OCI-LY7 (cell line): ENCODE data around the gene MFSD6. TPM values are rescaled to one million over a fixed set of nuclear protein-coding genes. Genes with fewer than 3 reads are reported as not detected.

Source experiments
- BruUV-seq: library from RNA; stranded (reverse); fragments of 400-500 nt; replicated peaks from 2 replicates; lab custom pipeline; 2021; lab: Mats Ljungman, UMichigan
- CTCF ChIA-PET: fragments of 300-600 bp; sonication (Branson Sonifier 250); formaldehyde crosslinking; loops from one replicate; lab custom pipeline; 2022; ENCODE audit warnings: antibody characterized with exemption; ENCODE audit not compliant: unreplicated experiment; lab: Charles Lee
- POLR2A ChIA-PET: fragments of 300-600 bp; sonication (Branson Sonifier 250); formaldehyde crosslinking; loops from one replicate; lab custom pipeline; 2022; ENCODE audit warnings: antibody characterized with exemption; lab: Charles Lee
- DNase-seq: peaks from one replicate; pipeline ENCODE4 v3.0.0-alpha.2; 2015; ENCODE audit warnings: low spot score
- H2AFZ ChIP-seq: fragments of 200-600 bp; sonication (generic), shearing (Covaris generic); 2 replicates; pipeline ENCODE4 v1.6.1; 2014; ENCODE audit warnings: mild to moderate bottlenecking, antibody characterized with exemption, low read length, moderate library complexity
- H3K27ac ChIP-seq: fragments of 200-600 bp; sonication (generic); 2 replicates; pipeline ENCODE4 v1.5.1; 2014; ENCODE audit warnings: mixed run types, low read depth, mild to moderate bottlenecking, moderate library complexity, low read length, inconsistent platforms; ENCODE audit not compliant: poor library complexity, severe bottlenecking
- H3K36me3 ChIP-seq: fragments of 200-600 bp; sonication (generic); 2 replicates; pipeline ENCODE4 v1.6.1; 2014; ENCODE audit warnings: mild to moderate bottlenecking, antibody characterized with exemption, low read length, moderate library complexity, mixed read lengths; ENCODE audit not compliant: insufficient read depth
- H3K4me1 ChIP-seq: fragments of 200-600 bp; sonication (generic); 2 replicates; pipeline ENCODE4 v1.5.1; 2014; ENCODE audit warnings: mild to moderate bottlenecking, low read length; ENCODE audit not compliant: insufficient read depth, poor library complexity, severe bottlenecking
- H3K4me2 ChIP-seq: fragments of 200-600 bp; sonication (generic); 2 replicates; pipeline ENCODE4 v1.6.1; 2014; ENCODE audit warnings: mild to moderate bottlenecking, low read length
- H3K4me3 ChIP-seq: fragments of 200-600 bp; sonication (generic); 2 replicates; pipeline ENCODE4 v1.5.1; 2014; ENCODE audit warnings: mild to moderate bottlenecking, low read depth, low read length; ENCODE audit not compliant: poor library complexity, severe bottlenecking
- H3K79me2 ChIP-seq: fragments of 200-600 bp; sonication (generic); 2 replicates; pipeline ENCODE4 v1.6.1; 2016; ENCODE audit warnings: low read depth, mild to moderate bottlenecking, low read length, moderate library complexity, mixed read lengths; ENCODE audit not compliant: insufficient read depth
- H3K9me2 ChIP-seq: fragments of 200-600 bp; sonication (generic); 2 replicates; pipeline ENCODE4 v1.6.1; 2016; ENCODE audit warnings: mild to moderate bottlenecking, low read length, mixed read lengths; ENCODE audit not compliant: insufficient read depth
- H3K9me3 ChIP-seq: fragments of 200-600 bp; sonication (generic); 2 replicates; pipeline ENCODE4 v1.6.1; 2014; ENCODE audit warnings: mild to moderate bottlenecking, mixed run types, low read length, mixed read lengths
- H4K20me1 ChIP-seq: fragments of 200-600 bp; sonication (generic); 2 replicates; pipeline ENCODE4 v1.6.1; 2014; ENCODE audit warnings: mild to moderate bottlenecking, antibody characterized with exemption, low read length, moderate library complexity, mixed read lengths; ENCODE audit not compliant: insufficient read depth
- CTCF ChIP-seq: fragments of 200-600 bp; sonication (generic); conservative IDR thresholded peaks from 2 replicates; pipeline ENCODE4 v1.5.1; 2014; ENCODE audit warnings: mild to moderate bottlenecking, antibody characterized with exemption, low read length, moderate library complexity, mixed read lengths
- EZH2phosphoT487 ChIP-seq: fragments of 200-600 bp; sonication (generic); IDR thresholded peaks from 2 replicates; pipeline ENCODE4 v1.6.1; 2018; ENCODE audit warnings: low read depth, borderline replicate concordance, mild to moderate bottlenecking, mixed run types, antibody characterized with exemption, low read length, moderate library complexity, mixed read lengths
- intact Hi-C: fragments of 100-400 bp; cut with micrococcal nuclease; formaldehyde crosslinking; loops from one replicate; pipeline ENCODE4 v1.10.0; 2022; ENCODE audit not compliant: unreplicated experiment
- total RNA-seq, 2 experiments: library from RNA; depleted of rRNA in 1 of 2; stranded (reverse); fragments of >200 nt in 1 of 2; shearing (Covaris generic) in 1 of 2; gene quantifications; 2 replicates each; pipeline ENCODE4 v1.2.3, GENCODE V29; 2014 to 2022

The MFSD6 gene
- total RNA-seq, 2 experiments from 2014 or later, result 8.3 to 19.5 TPM

DNA sequence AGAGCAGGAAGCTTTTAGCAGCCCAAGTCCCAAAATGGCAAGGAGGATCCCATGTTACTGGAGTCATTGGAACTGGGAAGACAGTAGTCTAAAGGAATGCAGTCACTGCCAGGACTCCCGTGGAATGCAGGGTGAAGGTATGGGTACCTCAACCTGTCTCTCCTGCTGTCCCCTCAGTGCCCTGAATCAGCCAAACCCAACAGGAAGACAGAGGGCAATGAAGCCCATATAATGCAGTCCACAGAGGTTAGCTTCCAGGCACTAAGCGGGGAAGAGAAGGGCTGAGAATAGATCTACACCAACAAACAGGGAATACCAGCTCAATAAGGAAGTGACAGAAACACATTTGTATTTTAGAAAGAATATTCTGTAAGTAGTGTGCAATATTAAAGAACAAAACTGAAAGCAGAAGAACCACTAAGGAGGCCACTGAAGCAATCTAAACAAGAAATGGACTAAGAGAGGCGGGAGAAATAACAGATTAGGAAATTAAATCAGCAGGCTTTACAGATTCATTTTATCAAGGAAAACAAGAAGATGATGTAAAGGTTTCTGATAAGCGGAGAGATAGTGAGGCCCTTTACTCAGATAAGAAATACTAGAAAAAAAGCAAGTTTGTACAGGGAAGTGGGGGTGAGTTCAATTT, 118.1 kb downstream of the MFSD6 start:
- no peaks in the 10 kb centered on the region for H3K79me2 ChIP-seq
- no peaks in the 10 kb centered on the region for H3K4me1 ChIP-seq
- no peak overlapping the region for H2AFZ ChIP-seq
- intact Hi-C loops, result no loop called here
- no peaks in the 10 kb centered on the region for H3K9me3 ChIP-seq
- ChIA-PET CTCF (no interaction called here), POLR2A (interaction anchor here (1.5 kb wide), 1 partner anchor 8 kb away, joined by 3 read pairs; the partner anchor contains the start of gene NEMP2)
- TF ChIP-seq EZH2phosphoT487, result no peak
- TF ChIP-seq CTCF, result no peak
- no peak overlapping the region for H3K4me3 ChIP-seq
- peaks cover 14% of the 10 kb centered on the region; the same call in 1 of the 2 replicates for H3K36me3 ChIP-seq
- no peaks in the 10 kb centered on the region for H3K9me2 ChIP-seq
- no peak for DNase-seq
- no peaks in the 10 kb centered on the region for H4K20me1 ChIP-seq
- BruUV-seq, result no TSS peak
- no peak overlapping the region for H3K4me2 ChIP-seq
- H3K27ac ChIP-seq, result no peak overlapping the region

DNA sequence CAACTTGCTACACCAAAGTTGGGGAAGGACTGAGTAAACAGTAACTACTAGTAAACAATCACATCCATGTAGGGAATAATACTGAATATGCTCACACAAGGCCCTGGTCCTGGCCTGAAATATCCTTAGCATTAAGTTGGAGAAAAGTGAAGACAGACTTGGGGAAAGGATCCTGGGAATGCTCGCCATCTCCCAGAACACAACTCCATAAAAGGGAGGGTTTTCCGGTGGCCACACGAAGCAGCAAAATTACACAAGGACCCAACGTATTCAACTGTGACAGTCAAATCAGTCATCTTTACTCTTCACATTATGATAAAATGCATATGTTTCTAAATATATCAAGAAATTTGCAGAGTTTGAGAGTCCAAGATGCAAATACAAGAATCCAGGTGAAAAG, 119.1 kb downstream of the MFSD6 start:
- Histone ChIP-seq H3K9me3 (no peaks in the 10 kb centered on the region), H3K9me2 (no peaks in the 10 kb centered on the region), H3K4me3 (no peak overlapping the region), H3K79me2 (no peaks in the 10 kb centered on the region), H3K4me1 (peaks cover 5% of the 10 kb centered on the region), H2AFZ (no peak overlapping the region), H3K27ac (no peak overlapping the region), H3K4me2 (no peak overlapping the region), H3K36me3 (peaks cover 14% of the 10 kb centered on the region; the same call in 1 of the 2 replicates), H4K20me1 (no peaks in the 10 kb centered on the region)
- DNase-seq, result no peak
- no peak for TF ChIP-seq EZH2phosphoT487
- no peak for TF ChIP-seq CTCF
- CTCF ChIA-PET, result no interaction called here
- intact Hi-C loops, result no loop called here
- no TSS peak for BruUV-seq
- POLR2A ChIA-PET, result interaction anchor here (0.6 to 0.7 kb wide), 2 partner anchors 18 to 32 kb away, joined by 3 to 4 read pairs; no protein-coding TSS in a partner anchor

DNA sequence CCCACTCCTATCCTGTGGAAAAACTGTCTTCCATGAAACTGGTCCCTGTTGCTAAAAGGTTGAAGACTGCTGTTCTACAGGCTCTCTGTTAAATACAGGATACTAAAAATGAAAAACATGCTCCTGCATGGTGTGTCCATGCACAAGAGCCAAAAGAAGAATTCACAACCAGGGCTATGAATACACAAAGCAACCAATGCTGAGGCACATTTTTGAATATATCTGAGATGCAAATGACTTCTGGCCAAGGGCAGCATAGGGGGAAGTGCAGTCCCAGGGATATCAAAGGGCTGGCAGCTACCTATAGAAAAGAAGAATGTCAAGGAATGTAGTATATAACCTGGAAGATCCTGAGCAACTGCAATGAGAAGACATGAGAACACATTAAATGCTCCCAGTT, 119.8 kb downstream of the MFSD6 start:
- TF ChIP-seq CTCF (no peak), EZH2phosphoT487 (no peak)
- H3K36me3 ChIP-seq, result peaks cover 14% of the 10 kb centered on the region; the same call in 1 of the 2 replicates
- H3K4me1 ChIP-seq, result peaks cover 12% of the 10 kb centered on the region
- intact Hi-C loops, result no loop called here
- H3K4me2 ChIP-seq, result no peak overlapping the region
- H3K27ac ChIP-seq, result no peak overlapping the region
- H3K9me2 ChIP-seq, result no peaks in the 10 kb centered on the region
- ChIA-PET CTCF (no interaction called here), POLR2A (no interaction called here)
- H3K79me2 ChIP-seq, result no peaks in the 10 kb centered on the region
- no peak overlapping the region for H2AFZ ChIP-seq
- no peak for DNase-seq
- no peaks in the 10 kb centered on the region for H4K20me1 ChIP-seq
- no peak overlapping the region for H3K4me3 ChIP-seq
- no TSS peak for BruUV-seq
- H3K9me3 ChIP-seq, result no peaks in the 10 kb centered on the region
